MM.1S (cell line): ENCODE data around the gene PYGM.

Experiments used
- CTCF ChIP-seq: fragments of 300-600 bp; sonication (generic); IDR thresholded peaks from 2 replicates; pipeline ENCODE4 v1.5.1; 2016; ENCODE audit warnings: antibody characterized with exemption, low read length, mixed read lengths
- EZH2phosphoT487 ChIP-seq: fragments of 300-600 bp; sonication (generic); IDR thresholded peaks from 2 replicates; pipeline ENCODE4 v1.6.1; 2018; ENCODE audit warnings: antibody characterized with exemption, low read length

DNA sequence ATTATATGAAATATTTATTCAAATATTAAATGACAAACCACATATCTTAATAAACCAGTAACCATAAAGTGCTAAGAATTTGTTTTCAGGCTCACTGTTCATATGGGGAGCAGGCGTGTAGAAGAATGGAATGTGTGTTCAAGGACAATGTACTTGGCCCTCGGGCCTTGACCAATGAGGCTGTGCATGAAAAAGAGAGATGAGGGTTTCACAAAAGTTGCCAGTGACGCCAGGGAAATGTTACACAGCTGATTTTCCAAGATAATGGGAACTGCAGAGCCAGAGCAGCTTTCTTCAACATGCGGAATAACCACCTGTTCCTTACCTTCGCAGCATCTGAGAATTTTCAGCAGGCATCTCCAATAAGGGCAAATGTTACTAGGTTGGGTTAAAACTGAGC lies 14.4 kb upstream of the PYGM start:
- TF ChIP-seq EZH2phosphoT487, result no peak
- no peak for TF ChIP-seq CTCF
